ENCODE results near the gene B3GALT6.

GRCh38 chr1:1213345-1214265 lies 18.4 kb upstream of the B3GALT6 start, which contains the start of gene TNFRSF4:
- TF ChIP-seq REST (IDR thresholded peaks at IDR 0.05; ENCODE audit: insufficient replicate concordance, low read depth) = no peak
- TF ChIP-seq CTCF (IDR thresholded peaks at IDR 0.05; ENCODE audit: insufficient read depth, low read length) = no peak

Data from HL-60 (cell line).